DND-41 (cell line): ENCODE results near the gene WLS.

Experiments used
- ATAC-seq: fragments of 200-7000 bp; cut with Tn5 transposase; 3 replicates; pipeline ENCODE4 v1.9.1; 2021; ENCODE audit warnings: low read depth; ENCODE audit not compliant: insufficient read depth
- DNase-seq: peaks from one replicate; pipeline ENCODE4 v3.0.0-alpha.2; 2020
- H2AFZ ChIP-seq: 2 replicates; pipeline ENCODE4 v1.6.0; 2012; ENCODE audit warnings: low read depth, low read length
- H3K27ac ChIP-seq: 2 replicates; pipeline ENCODE4 v1.5.1; 2012; ENCODE audit warnings: low read length, inconsistent platforms
- H3K27me3 ChIP-seq: fragments of 200-600 bp; sonication (generic); 2 replicates; pipeline ENCODE4 v1.6.0; 2012; ENCODE audit warnings: low read length, mild to moderate bottlenecking, inconsistent platforms; ENCODE audit not compliant: insufficient read depth, poor library complexity
- H3K36me3 ChIP-seq: 2 replicates; pipeline ENCODE4 v1.5.1; 2012; ENCODE audit warnings: low read length, inconsistent platforms; ENCODE audit not compliant: insufficient read depth
- H3K4me1 ChIP-seq: 2 replicates; pipeline ENCODE4 v1.5.1; 2012; ENCODE audit warnings: mild to moderate bottlenecking, low read length; ENCODE audit not compliant: insufficient read depth
- H3K4me2 ChIP-seq: 2 replicates; pipeline ENCODE4 v1.6.0; 2012; ENCODE audit warnings: mild to moderate bottlenecking, moderate library complexity, low read length, inconsistent platforms; ENCODE audit not compliant: insufficient read depth
- H3K4me3 ChIP-seq, 2 experiments: fragments of 200-600 bp in 1 of 2; shearing (Covaris generic) in 1 of 2; 2 replicates each; pipeline ENCODE4 v1.5.1; 2012 to 2016; ENCODE audit warnings: inconsistent platforms in 2 of 2, low read length in 2 of 2, mild to moderate bottlenecking in 2 of 2, low read depth in 1 of 2, moderate library complexity in 1 of 2
- H3K79me2 ChIP-seq: 2 replicates; pipeline ENCODE4 v1.6.0; 2012; ENCODE audit warnings: low read length, inconsistent platforms; ENCODE audit not compliant: insufficient read depth
- H3K9ac ChIP-seq: 2 replicates; pipeline ENCODE4 v1.6.0; 2012; ENCODE audit warnings: low read depth, mild to moderate bottlenecking, inconsistent platforms, low read length, moderate library complexity
- H3K9me3 ChIP-seq: 2 replicates; pipeline ENCODE4 v1.5.1; 2012; ENCODE audit warnings: low read length, moderate library complexity, mild to moderate bottlenecking, inconsistent platforms; ENCODE audit not compliant: insufficient read depth, severe bottlenecking
- H4K20me1 ChIP-seq: 2 replicates; pipeline ENCODE4 v1.6.0; 2012; ENCODE audit warnings: low read length; ENCODE audit not compliant: insufficient read depth
- CTCF ChIP-seq: IDR thresholded peaks from 2 replicates; pipeline ENCODE4 v1.5.1; 2012; ENCODE audit warnings: borderline replicate concordance, low read length, moderate library complexity, mild to moderate bottlenecking; ENCODE audit not compliant: poor library complexity, severe bottlenecking; ENCODE audit errors: extremely low read depth
- EZH2 ChIP-seq: IDR thresholded peaks from 3 replicates; pipeline ENCODE4 v1.6.1; 2012; ENCODE audit warnings: borderline replicate concordance, low read depth, mild to moderate bottlenecking, moderate library complexity, low read length, inconsistent platforms; ENCODE audit not compliant: severe bottlenecking

WLS gene

GRCh38 chr1:68255301-68255700 is 23.0 kb upstream of the WLS start:
- ATAC-seq (no peak), DNase-seq (no peak)
- H3K79me2 ChIP-seq: no peaks in the 10 kb centered on the region
- TF ChIP-seq CTCF (no peak), EZH2 (no peak)
- H3K9ac ChIP-seq: no peak overlapping the region
- H3K27ac ChIP-seq: no peak overlapping the region
- no peak overlapping the region for H3K4me2 ChIP-seq
- H3K9me3 ChIP-seq: no peaks in the 10 kb centered on the region
- no peaks in the 10 kb centered on the region for H3K4me1 ChIP-seq
- H3K36me3 ChIP-seq: no peaks in the 10 kb centered on the region
- H2AFZ ChIP-seq: no peak overlapping the region
- no peak overlapping the region for H3K4me3 ChIP-seq
- H3K27me3 ChIP-seq: no peaks in the 10 kb centered on the region
- no peaks in the 10 kb centered on the region for H4K20me1 ChIP-seq

- H3K4me1 ChIP-seq: no peaks in the 10 kb centered on the region
- no peak overlapping the region for H3K4me3 ChIP-seq
- H3K79me2 ChIP-seq: no peaks in the 10 kb centered on the region
- no peak for ATAC-seq
- no peak for TF ChIP-seq CTCF
- no peak overlapping the region for H3K4me2 ChIP-seq
- H3K36me3 ChIP-seq: no peaks in the 10 kb centered on the region
- H3K9me3 ChIP-seq: no peaks in the 10 kb centered on the region
- no peaks in the 10 kb centered on the region for H4K20me1 ChIP-seq
- H3K27ac ChIP-seq: no peak overlapping the region
- H3K27me3 ChIP-seq: no peaks in the 10 kb centered on the region
- no peak for DNase-seq
- no peak overlapping the region for H2AFZ ChIP-seq
- H3K9ac ChIP-seq: no peak overlapping the region
Measured at GRCh38 chr1:68254667-68255226, 22.4 kb upstream of the WLS start.

- H2AFZ ChIP-seq: no peak overlapping the region
- H3K79me2 ChIP-seq: no peaks in the 10 kb centered on the region
- no peaks in the 10 kb centered on the region for H3K27me3 ChIP-seq
- H3K9ac ChIP-seq: no peak overlapping the region
- H3K27ac ChIP-seq: no peak overlapping the region
- no peaks in the 10 kb centered on the region for H4K20me1 ChIP-seq
- H3K36me3 ChIP-seq: no peaks in the 10 kb centered on the region
- no peaks in the 10 kb centered on the region for H3K9me3 ChIP-seq
- H3K4me2 ChIP-seq: no peak overlapping the region
- DNase-seq: no peak
- TF ChIP-seq EZH2 (no peak), CTCF (no peak)
- H3K4me3 ChIP-seq: no peak overlapping the region
- H3K4me1 ChIP-seq: no peaks in the 10 kb centered on the region
- ATAC-seq: no peak
Measured at GRCh38 chr1:68237040-68237439, 4.7 kb upstream of the WLS start.

- no peaks in the 10 kb centered on the region for H3K79me2 ChIP-seq
- ATAC-seq: no peak
- no peaks in the 10 kb centered on the region for H3K27me3 ChIP-seq
Measured at GRCh38 chr1:68234094-68234493, 1.8 kb upstream of the WLS start.

More at GRCh38 chr1:68234094-68234493, 1.8 kb upstream of the WLS start:
- H4K20me1 ChIP-seq: no peaks in the 10 kb centered on the region
- H3K27ac ChIP-seq: no peak overlapping the region
- DNase-seq: no peak
- H3K9me3 ChIP-seq: no peaks in the 10 kb centered on the region
- H2AFZ ChIP-seq: no peak overlapping the region
- H3K4me2 ChIP-seq: no peak overlapping the region
- TF ChIP-seq CTCF (no peak), EZH2 (no peak)
- no peak overlapping the region for H3K9ac ChIP-seq
- H3K36me3 ChIP-seq: no peaks in the 10 kb centered on the region
- H3K4me3 ChIP-seq: no peak overlapping the region
- H3K4me1 ChIP-seq: no peaks in the 10 kb centered on the region
